Glomerular visceral epithelial cell (primary cell): ENCODE results near the gene MAST3.

Experiments used
- DNase-seq: peaks from one replicate; pipeline ENCODE4 v3.0.0-alpha.2; 2016; ENCODE audit errors: extremely low spot score

The MAST3 gene

GRCh38 chr19:18112989-18113478, 15.5 kb downstream of the MAST3 start:
- peak; percentile 81 for DNase-seq

- DNase-seq = no peak
Measured at GRCh38 chr19:18113827-18114226, 16.2 kb downstream of the MAST3 start.

- no peak for DNase-seq
Measured at GRCh38 chr19:18114483-18114882, 16.9 kb downstream of the MAST3 start.

- DNase-seq = no peak
Measured at GRCh38 chr19:18117364-18117691, 19.8 kb downstream of the MAST3 start.

GRCh38 chr19:18117692-18118378, 20.3 kb downstream of the MAST3 start:
- DNase-seq = peak; percentile 92

GRCh38 chr19:18118420-18119012, 20.9 kb downstream of the MAST3 start:
- DNase-seq = no peak

GRCh38 chr19:18119013-18119716, 21.6 kb downstream of the MAST3 start:
- DNase-seq = no peak

GRCh38 chr19:18119717-18120105, 22.1 kb downstream of the MAST3 start:
- DNase-seq = no peak

GRCh38 chr19:18120127-18120526, 22.5 kb downstream of the MAST3 start:
- no peak for DNase-seq

- no peak for DNase-seq
Measured at GRCh38 chr19:18121166-18121565, 23.6 kb downstream of the MAST3 start.

GRCh38 chr19:18122424-18122823, 24.8 kb downstream of the MAST3 start:
- no peak for DNase-seq

- no peak for DNase-seq
Measured at GRCh38 chr19:18122860-18123795, 25.6 kb downstream of the MAST3 start.

GRCh38 chr19:18123819-18124218, 26.2 kb downstream of the MAST3 start:
- DNase-seq = no peak

GRCh38 chr19:18126097-18126496, 28.5 kb downstream of the MAST3 start:
- no peak for DNase-seq

- no peak for DNase-seq
Measured at GRCh38 chr19:18128044-18128443, 30.5 kb downstream of the MAST3 start.

GRCh38 chr19:18128805-18129204, 31.2 kb downstream of the MAST3 start:
- DNase-seq = no peak

- DNase-seq = no peak
Measured at GRCh38 chr19:18130523-18131242, 33.1 kb downstream of the MAST3 start.

GRCh38 chr19:18131841-18132596, 34.4 kb downstream of the MAST3 start:
- DNase-seq = no peak

- DNase-seq = peak; percentile 58
Measured at GRCh38 chr19:18135712-18136584, 38.4 kb downstream of the MAST3 start.

GRCh38 chr19:18137242-18137641, 39.7 kb downstream of the MAST3 start:
- DNase-seq = no peak
